Right lobe of liver (tissue), 6 donors: ENCODE measurements around the gene GREM1. TPM values are rescaled to one million over a fixed set of nuclear protein-coding genes. Genes with fewer than 3 reads are reported as not detected.
A peak's percentile ranks its signal among the peaks of the same experiment; 100 is the strongest.

Source experiments
- ATAC-seq, 4 donors: fragments of 200-7000 bp; cut with Tn5 transposase; one replicate each; pipeline ENCODE4 v1.9.1; 2020; ENCODE audit warnings: mild to moderate bottlenecking in 4 of 4, moderate library complexity in 4 of 4
- DNase-seq, 3 donors: peaks; one replicate each; pipeline ENCODE4 v3.0.0-alpha.2; 2020
- H3K27ac ChIP-seq, 3 donors: fragments of 200-600 bp; one replicate each; pipeline ENCODE4 v1.8.0; 2022
- H3K27me3 ChIP-seq, 2 donors: fragments of 200-600 bp; one replicate each; pipeline ENCODE4 v1.8.0; 2022
- H3K36me3 ChIP-seq, 4 donors: fragments of 200-600 bp; sonication (generic) in 1 of 4; one replicate each; pipeline versions ENCODE4 v1.5.1 to v1.8.0; 2017 to 2022; ENCODE audit warnings: control low read depth in 1 of 4
- H3K4me1 ChIP-seq, 4 donors: fragments of 200-600 bp; sonication (generic) in 1 of 4; one replicate each; pipeline versions ENCODE4 v1.5.1 to v1.8.0; 2017 to 2022; ENCODE audit warnings: control low read depth in 1 of 4
- H3K4me3 ChIP-seq, 3 donors: fragments of 200-600 bp; one replicate each; pipeline ENCODE4 v1.8.0; 2022
- H3K9me3 ChIP-seq, 4 donors: fragments of 200-600 bp; sonication (generic) in 1 of 4; one replicate each; pipeline versions ENCODE4 v1.5.1 to v1.8.0; 2017 to 2022; ENCODE audit warnings: control low read depth in 1 of 4
- POLR2A ChIP-seq: fragments of 450-650 bp; IDR thresholded peaks from one replicate; pipeline ENCODE4 v1.6.1; 2017; ENCODE audit warnings: antibody characterized with exemption, mild to moderate bottlenecking
- WGBS: methylation state at CpG from one replicate; pipeline ENCODE4 v1.1.6; 2018; ENCODE audit warnings: low coverage, low lambda C conversion rate; ENCODE audit not compliant: insufficient coverage; ENCODE audit errors: missing lambda C conversion rate; 5-methylcytosine and 5-hydroxymethylcytosine counted together
- intact Hi-C, 2 donors: fragments of 100-400 bp; cut with DNase I; formaldehyde crosslinking; loops; one replicate each; pipeline versions ENCODE4 v1.11.2 to v1.14.1; 2022
- total RNA-seq, 6 experiments: library from RNA; depleted of rRNA in 2 of 6; stranded (reverse); fragments of >200 nt in 2 of 6; fragmentation: NEBNext Ultra II Directional in 3 of 6; extraction: Animal tissue kit (Norgen Biotek cat#: 25700) in 3 of 6; gene quantifications; one replicate each; pipeline versions ENCODE4 v1.1.0 to v1.2.4, GENCODE V29; 2016 to 2023
- TF ChIP-seq, protein P1 (sequence below), 4 donors: fragments of 200-600 bp in 3 of 4; fragments of 450-650 bp in 1 of 4; IDR thresholded peaks; one replicate each; pipeline versions ENCODE4 v1.5.1 to v1.8.0; 2016 to 2022; ENCODE audit warnings: antibody characterized with exemption in 4 of 4, mild to moderate bottlenecking in 2 of 4
- donor health status: DM: no; HTN: yes; CAD: no.
- donor health status: DM: no; HTN: no; CAD: no.
- donor health status: DM: no; HTN: no; CAD: no.
- donor health status: DM: no; HTN: yes; CAD: no.
- donor health status: DM: no; HTN: yes; CAD: no.

Gene GREM1
- total RNA-seq, 6 experiments from 2014 or later, result 0.16 to 2.4 (median 0.37) TPM; not detected in 1

DNA sequence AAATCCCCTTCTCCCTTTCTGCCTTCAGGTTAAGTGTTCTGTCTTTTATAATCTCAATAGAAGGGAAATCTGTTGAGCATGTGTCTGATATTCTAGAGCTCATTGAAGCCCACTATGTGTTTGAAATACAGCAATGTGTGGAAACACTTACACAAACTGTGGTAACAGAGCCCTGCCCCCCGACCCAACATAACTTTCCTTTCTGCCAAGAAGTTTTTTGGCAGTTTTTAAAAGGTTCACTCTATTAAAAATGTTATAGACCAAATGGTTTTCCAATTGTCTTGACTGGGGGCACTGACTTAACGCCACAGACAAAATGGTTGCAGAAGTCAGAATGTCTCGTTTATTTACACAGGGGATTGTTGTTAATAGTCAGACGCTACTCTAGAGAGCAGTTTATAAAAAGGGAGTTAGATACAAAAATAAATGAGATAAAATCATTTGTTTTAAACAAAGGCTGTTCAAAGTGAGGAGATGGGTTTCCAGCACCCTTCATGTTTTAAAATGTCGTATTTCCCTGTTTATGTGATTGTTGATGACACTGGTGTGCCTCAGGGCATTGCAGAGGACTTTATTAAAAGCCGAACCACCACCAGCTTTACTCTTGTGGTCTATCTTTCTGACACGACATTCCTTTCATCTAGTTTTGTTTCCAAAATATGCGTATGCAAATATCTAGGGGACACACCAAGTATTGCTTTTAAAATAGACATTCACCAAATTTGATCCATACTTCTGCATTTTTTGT, 26.7 kb upstream of the GREM1 start:
- H3K27me3 ChIP-seq, result no peaks in the 10 kb centered on the region
- TF ChIP-seq, protein P1, sequence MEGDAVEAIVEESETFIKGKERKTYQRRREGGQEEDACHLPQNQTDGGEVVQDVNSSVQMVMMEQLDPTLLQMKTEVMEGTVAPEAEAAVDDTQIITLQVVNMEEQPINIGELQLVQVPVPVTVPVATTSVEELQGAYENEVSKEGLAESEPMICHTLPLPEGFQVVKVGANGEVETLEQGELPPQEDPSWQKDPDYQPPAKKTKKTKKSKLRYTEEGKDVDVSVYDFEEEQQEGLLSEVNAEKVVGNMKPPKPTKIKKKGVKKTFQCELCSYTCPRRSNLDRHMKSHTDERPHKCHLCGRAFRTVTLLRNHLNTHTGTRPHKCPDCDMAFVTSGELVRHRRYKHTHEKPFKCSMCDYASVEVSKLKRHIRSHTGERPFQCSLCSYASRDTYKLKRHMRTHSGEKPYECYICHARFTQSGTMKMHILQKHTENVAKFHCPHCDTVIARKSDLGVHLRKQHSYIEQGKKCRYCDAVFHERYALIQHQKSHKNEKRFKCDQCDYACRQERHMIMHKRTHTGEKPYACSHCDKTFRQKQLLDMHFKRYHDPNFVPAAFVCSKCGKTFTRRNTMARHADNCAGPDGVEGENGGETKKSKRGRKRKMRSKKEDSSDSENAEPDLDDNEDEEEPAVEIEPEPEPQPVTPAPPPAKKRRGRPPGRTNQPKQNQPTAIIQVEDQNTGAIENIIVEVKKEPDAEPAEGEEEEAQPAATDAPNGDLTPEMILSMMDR (IDR thresholded peaks at IDR 0.05), result no peak
- TF ChIP-seq POLR2A, result no peak
- no peaks in the 10 kb centered on the region for H3K9me3 ChIP-seq
- intact Hi-C loops, result no loop called here
- H3K4me1 ChIP-seq, result peaks cover 0 to 22% (median 5%) of the 10 kb centered on the region in 4 donors
- DNase-seq (no peak), ATAC-seq (no peak)
- no peaks in the 10 kb centered on the region for H3K36me3 ChIP-seq
- WGBS, result 75% methylated on average over 8 of the region's 8 CpGs
- H3K27ac ChIP-seq, result no peak overlapping the region
- H3K4me3 ChIP-seq, result no peak overlapping the region

DNA sequence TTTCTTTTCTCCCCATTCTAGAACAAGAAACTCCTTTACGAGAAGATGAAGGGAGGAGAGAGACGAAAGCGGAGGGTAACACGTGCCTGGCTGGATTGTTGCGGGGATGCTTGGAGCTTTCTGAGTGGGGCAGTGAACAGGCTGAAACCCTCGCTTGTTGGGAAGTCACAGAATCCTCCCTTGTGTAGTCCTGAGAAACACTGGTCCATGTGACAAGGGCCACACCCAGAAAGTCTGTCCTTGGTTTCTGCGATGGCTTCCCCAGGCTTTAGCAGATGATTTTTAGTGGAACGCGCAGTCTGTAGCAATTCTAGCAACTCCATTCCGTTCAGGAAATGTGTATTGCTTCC, 26.1 kb upstream of the GREM1 start:
- intact Hi-C loops, result no loop called here
- no peak for ATAC-seq
- H3K4me1 ChIP-seq, result peaks cover 0 to 22% (median 5%) of the 10 kb centered on the region in 4 donors
- H3K27ac ChIP-seq, result no peak overlapping the region
- H3K9me3 ChIP-seq, result no peaks in the 10 kb centered on the region
- no peaks in the 10 kb centered on the region for H3K36me3 ChIP-seq
- DNase-seq, result no peak
- H3K27me3 ChIP-seq, result no peaks in the 10 kb centered on the region
- TF ChIP-seq, protein P1 (IDR thresholded peaks at IDR 0.05), result no peak
- H3K4me3 ChIP-seq, result no peak overlapping the region
- WGBS, result 92% methylated on average over 10 of the region's 10 CpGs

DNA sequence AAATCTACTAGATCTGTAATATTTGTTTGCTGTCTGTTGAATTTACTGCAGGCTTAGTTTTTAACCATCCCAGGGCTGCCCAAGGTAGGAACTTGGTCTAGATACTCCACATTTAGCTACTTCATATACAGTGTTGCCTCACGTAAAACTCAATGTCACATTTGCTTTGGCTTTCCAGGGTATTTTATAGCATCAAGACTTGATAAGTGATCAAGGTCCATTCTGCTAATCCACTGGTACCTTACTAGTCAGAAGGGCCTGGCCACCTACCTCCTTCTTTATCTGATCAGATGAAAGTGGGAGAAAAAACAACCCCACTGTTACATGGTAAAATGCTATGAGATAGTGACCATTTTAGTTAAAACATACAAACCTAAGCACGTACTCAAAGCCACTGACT, 25.5 kb upstream of the GREM1 start:
- ATAC-seq (no peak), DNase-seq (no peak)
- 78% methylated on average over 2 of the region's 2 CpGs for WGBS
- Histone ChIP-seq H3K4me1 (peaks cover 0 to 22% (median 5%) of the 10 kb centered on the region in 4 donors), H3K27ac (no peak overlapping the region), H3K4me3 (no peak overlapping the region), H3K36me3 (no peaks in the 10 kb centered on the region), H3K27me3 (no peaks in the 10 kb centered on the region), H3K9me3 (no peaks in the 10 kb centered on the region)
- intact Hi-C loops, result no loop called here
- TF ChIP-seq, protein P1 (IDR thresholded peaks at IDR 0.05), result no peak
- TF ChIP-seq POLR2A, result no peak

DNA sequence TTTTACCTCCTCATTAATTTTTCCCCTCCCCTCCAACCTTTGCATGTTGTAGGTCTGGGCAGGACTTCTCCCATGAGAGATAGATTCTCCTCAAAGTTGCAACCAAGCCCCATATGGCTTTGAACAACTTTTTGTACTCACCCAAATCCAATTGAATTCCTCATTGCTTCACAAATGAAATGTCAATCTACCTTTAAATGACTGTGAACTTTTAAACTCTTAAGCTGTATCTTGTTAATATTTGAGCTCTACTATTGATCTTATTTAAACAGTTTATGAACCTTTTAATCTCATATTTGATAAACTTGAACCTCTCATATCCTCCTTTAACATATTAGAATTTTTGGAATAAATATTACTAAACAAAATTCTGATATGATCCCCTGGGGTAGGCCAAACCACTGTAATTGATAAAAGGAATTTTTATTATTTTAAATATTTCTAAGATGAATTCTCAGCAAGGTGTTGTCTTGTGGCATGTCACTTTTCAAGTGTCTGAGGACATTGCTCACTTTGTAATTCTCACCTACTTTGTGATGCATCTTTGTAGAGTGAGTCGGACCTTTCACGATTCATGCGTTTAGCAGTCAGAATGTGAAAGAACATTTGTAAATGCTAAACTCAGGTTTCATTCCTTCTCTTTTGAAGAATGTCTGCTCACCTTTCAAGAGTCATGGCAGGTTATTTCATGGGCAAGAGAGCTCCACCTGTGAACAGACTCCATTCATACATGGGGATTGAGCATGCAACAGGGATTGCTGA, 23.4 kb upstream of the GREM1 start:
- H3K9me3 ChIP-seq, result no peaks in the 10 kb centered on the region
- no peak overlapping the region for H3K4me3 ChIP-seq
- intact Hi-C loops, result no loop called here
- peaks cover 0 to 13% (median 0%) of the 10 kb centered on the region in 4 donors for H3K4me1 ChIP-seq
- no peak for DNase-seq
- peak; percentile 27 to 60 (median 53) for ATAC-seq
- H3K27ac ChIP-seq, result no peak overlapping the region
- H3K36me3 ChIP-seq, result no peaks in the 10 kb centered on the region
- 70% methylated on average over 3 of the region's 3 CpGs for WGBS
- no peak for TF ChIP-seq POLR2A
- TF ChIP-seq, protein P1 (IDR thresholded peaks at IDR 0.05), result no peak
- no peaks in the 10 kb centered on the region for H3K27me3 ChIP-seq
